ENCODE results near the gene NUP210. TPM values are rescaled to one million over a fixed set of nuclear protein-coding genes. Genes with fewer than 3 reads are reported as not detected.

The NUP210 gene
- total RNA-seq, 1 experiment from 2014 or later, result 8.4 TPM

DNA sequence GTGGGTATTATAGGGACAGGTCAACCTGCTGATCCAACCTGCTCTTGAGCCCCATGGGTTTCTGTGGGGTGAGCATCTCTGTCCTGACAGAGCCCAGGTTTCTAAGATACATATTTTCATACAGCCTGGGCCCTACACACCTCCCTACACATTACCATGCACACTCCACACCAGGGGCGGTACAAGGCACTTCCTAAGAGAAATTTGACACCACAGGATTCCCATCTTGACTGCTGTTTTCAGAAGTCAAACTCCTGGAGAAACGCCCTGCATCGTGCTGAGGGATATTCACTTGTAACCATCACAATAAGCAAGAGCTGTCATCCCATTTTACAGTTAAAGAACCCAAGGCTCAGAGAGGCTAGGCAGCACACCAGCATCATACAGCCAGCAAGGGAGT, 50.1 kb downstream of the NUP210 start:
- H3K36me3 Mint-ChIP-seq (ENCODE audit: insufficient read depth, unreplicated experiment), result no peaks in the 10 kb centered on the region
- no peak overlapping the region for H3K27ac Mint-ChIP-seq (ENCODE audit: low read depth, unreplicated experiment)
- DNase-seq (ENCODE audit: unreplicated experiment), result no peak
- H3K9me3 Mint-ChIP-seq (ENCODE audit: unreplicated experiment), result no peaks in the 10 kb centered on the region
- H3K4me1 Mint-ChIP-seq (ENCODE audit: insufficient read depth, unreplicated experiment), result no peaks in the 10 kb centered on the region
- H3K27me3 Mint-ChIP-seq (ENCODE audit: insufficient read depth, unreplicated experiment), result no peaks in the 10 kb centered on the region
- no TSS peak for BruUV-seq (replicated peaks)
- POLR2A ChIA-PET, result no interaction called here
- H3K4me3 Mint-ChIP-seq (ENCODE audit: unreplicated experiment), result no peak overlapping the region
- CTCF ChIA-PET, result no interaction called here
- TF ChIP-seq, protein P1, sequence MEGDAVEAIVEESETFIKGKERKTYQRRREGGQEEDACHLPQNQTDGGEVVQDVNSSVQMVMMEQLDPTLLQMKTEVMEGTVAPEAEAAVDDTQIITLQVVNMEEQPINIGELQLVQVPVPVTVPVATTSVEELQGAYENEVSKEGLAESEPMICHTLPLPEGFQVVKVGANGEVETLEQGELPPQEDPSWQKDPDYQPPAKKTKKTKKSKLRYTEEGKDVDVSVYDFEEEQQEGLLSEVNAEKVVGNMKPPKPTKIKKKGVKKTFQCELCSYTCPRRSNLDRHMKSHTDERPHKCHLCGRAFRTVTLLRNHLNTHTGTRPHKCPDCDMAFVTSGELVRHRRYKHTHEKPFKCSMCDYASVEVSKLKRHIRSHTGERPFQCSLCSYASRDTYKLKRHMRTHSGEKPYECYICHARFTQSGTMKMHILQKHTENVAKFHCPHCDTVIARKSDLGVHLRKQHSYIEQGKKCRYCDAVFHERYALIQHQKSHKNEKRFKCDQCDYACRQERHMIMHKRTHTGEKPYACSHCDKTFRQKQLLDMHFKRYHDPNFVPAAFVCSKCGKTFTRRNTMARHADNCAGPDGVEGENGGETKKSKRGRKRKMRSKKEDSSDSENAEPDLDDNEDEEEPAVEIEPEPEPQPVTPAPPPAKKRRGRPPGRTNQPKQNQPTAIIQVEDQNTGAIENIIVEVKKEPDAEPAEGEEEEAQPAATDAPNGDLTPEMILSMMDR (IDR thresholded peaks at IDR 0.05; ENCODE audit: unreplicated experiment), result no peak
- intact Hi-C loops (cut with micrococcal nuclease), result no loop called here

- BruUV-seq (replicated peaks), result no TSS peak
- H3K27me3 Mint-ChIP-seq (ENCODE audit: insufficient read depth, unreplicated experiment), result no peaks in the 10 kb centered on the region
Observed at GRCh38 chr3:13368834-13369233, 51.3 kb downstream of the NUP210 start.

DNA sequence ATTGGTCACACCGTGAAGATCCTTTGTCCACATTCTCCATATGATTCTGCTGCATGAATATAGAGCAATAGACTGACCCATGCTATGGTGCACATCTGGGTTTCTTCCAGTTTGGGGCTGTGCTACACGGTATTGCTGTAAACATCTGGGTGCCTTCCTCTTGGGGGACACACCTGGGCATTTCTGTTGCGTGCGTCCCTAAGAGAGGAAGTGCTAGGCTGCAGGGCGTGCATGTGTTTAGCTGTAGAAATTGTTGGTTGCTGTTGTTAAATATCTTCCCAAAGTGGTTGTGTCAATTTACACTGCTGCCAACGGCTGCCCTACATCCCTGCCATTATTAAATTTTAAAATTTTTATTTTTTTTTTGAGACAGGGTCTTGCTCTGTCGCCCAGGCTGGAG, 52.4 kb downstream of the NUP210 start:
- Mint-ChIP-seq H3K27me3 (ENCODE audit: insufficient read depth, unreplicated experiment) (no peaks in the 10 kb centered on the region), H3K27ac (ENCODE audit: low read depth, unreplicated experiment) (no peak overlapping the region), H3K4me1 (ENCODE audit: insufficient read depth, unreplicated experiment) (no peaks in the 10 kb centered on the region), H3K4me3 (ENCODE audit: unreplicated experiment) (no peak overlapping the region), H3K9me3 (ENCODE audit: unreplicated experiment) (no peaks in the 10 kb centered on the region), H3K36me3 (ENCODE audit: insufficient read depth, unreplicated experiment) (no peaks in the 10 kb centered on the region)
- intact Hi-C loops (cut with micrococcal nuclease), result no loop called here
- CTCF ChIA-PET, result no interaction called here
- DNase-seq (ENCODE audit: unreplicated experiment), result no peak
- TF ChIP-seq, protein P1 (IDR thresholded peaks at IDR 0.05; ENCODE audit: unreplicated experiment), result no peak
- POLR2A ChIA-PET, result no interaction called here
- BruUV-seq (replicated peaks), result no TSS peak

More at GRCh38 chr3:13368834-13369233, 51.3 kb downstream of the NUP210 start:
- no peaks in the 10 kb centered on the region for H3K36me3 Mint-ChIP-seq (ENCODE audit: insufficient read depth, unreplicated experiment)
- no peak overlapping the region for H3K4me3 Mint-ChIP-seq (ENCODE audit: unreplicated experiment)
- H3K4me1 Mint-ChIP-seq (ENCODE audit: insufficient read depth, unreplicated experiment), result no peaks in the 10 kb centered on the region
- H3K9me3 Mint-ChIP-seq (ENCODE audit: unreplicated experiment), result no peaks in the 10 kb centered on the region
- ChIA-PET POLR2A (no interaction called here), CTCF (no interaction called here)
- no peak for DNase-seq (ENCODE audit: unreplicated experiment)
- no peak overlapping the region for H3K27ac Mint-ChIP-seq (ENCODE audit: low read depth, unreplicated experiment)
- TF ChIP-seq, protein P1 (IDR thresholded peaks at IDR 0.05; ENCODE audit: unreplicated experiment), result no peak
- intact Hi-C loops (cut with micrococcal nuclease), result no loop called here

DNA sequence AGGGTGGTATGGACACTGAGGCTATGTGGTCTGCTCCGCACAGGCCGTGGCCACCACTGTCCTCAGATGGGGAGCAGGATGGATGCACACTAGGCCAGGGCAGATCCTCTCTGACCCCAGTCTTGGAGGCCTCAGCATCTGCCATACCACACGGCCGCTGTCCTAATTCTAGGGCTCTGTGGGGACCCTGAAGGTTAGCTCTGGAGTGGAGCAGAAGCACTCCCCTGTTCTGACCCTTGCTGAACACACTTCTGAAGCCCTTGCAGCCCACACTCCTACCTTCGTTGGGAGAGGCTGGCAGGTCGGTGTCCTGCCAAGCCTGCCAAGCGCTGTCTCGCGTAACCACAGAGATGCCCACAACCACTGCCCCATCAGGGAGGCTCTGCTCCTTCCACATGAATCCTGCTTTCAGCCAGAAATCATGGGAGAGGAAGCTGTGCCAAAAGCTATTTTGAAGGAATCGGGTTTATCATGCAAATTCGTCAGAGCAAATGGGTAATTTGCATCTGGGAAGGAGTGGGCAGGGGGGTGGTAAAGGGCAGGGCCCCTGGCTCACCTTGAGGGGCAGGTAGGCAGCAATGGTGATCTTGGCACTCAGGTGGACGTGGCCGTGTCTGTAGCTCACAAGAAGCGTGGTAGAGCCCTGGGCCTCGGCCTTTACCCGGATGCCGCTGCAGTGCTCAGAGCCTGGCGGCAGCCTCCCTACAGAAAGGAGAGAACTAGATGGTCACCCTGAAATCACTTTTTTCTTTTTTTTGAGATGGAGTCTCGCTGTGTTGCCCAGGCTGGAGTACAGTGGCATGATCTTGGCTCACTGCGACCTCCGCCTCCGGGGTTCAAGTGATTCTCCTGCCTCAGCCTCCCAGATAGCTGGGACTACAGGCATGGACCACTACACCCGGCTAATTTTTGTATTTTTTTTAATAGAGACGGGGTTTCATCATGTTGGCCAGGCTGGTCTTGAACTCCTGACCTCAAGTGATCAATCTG, 54.4 kb downstream of the NUP210 start:
- DNase-seq (ENCODE audit: unreplicated experiment), result no peak
- ChIA-PET CTCF (interaction anchor here (0.7 to 1.1 kb wide), 3 partner anchors 12 to 87 kb away, joined by 3 read pairs; no protein-coding TSS in a partner anchor), POLR2A (interaction anchor here (0.7 kb wide), 1 partner anchor 16 kb away, joined by 3 read pairs; no protein-coding TSS in a partner anchor)
- no TSS peak for BruUV-seq (replicated peaks)
- Mint-ChIP-seq H3K9me3 (ENCODE audit: unreplicated experiment) (no peaks in the 10 kb centered on the region), H3K27me3 (ENCODE audit: insufficient read depth, unreplicated experiment) (no peaks in the 10 kb centered on the region), H3K36me3 (ENCODE audit: insufficient read depth, unreplicated experiment) (no peaks in the 10 kb centered on the region), H3K4me1 (ENCODE audit: insufficient read depth, unreplicated experiment) (no peaks in the 10 kb centered on the region), H3K4me3 (ENCODE audit: unreplicated experiment) (no peak overlapping the region), H3K27ac (ENCODE audit: low read depth, unreplicated experiment) (no peak overlapping the region)
- TF ChIP-seq, protein P1 (IDR thresholded peaks at IDR 0.05; ENCODE audit: unreplicated experiment), result no peak
- intact Hi-C loops (cut with micrococcal nuclease), result no loop called here

Measured in MCF 10A (cell line).